Measurements from ENCODE around the gene DNLZ. TPM values are rescaled to one million over a fixed set of nuclear protein-coding genes. Genes with fewer than 3 reads are reported as not detected.

DNLZ gene
- total and polyA plus RNA-seq, 9 of the 15 experiments (the other 6 are each of a cell fraction or from before 2014, with no cell fraction given) = 0.17 to 44.6 (median 3.4) TPM

DNA sequence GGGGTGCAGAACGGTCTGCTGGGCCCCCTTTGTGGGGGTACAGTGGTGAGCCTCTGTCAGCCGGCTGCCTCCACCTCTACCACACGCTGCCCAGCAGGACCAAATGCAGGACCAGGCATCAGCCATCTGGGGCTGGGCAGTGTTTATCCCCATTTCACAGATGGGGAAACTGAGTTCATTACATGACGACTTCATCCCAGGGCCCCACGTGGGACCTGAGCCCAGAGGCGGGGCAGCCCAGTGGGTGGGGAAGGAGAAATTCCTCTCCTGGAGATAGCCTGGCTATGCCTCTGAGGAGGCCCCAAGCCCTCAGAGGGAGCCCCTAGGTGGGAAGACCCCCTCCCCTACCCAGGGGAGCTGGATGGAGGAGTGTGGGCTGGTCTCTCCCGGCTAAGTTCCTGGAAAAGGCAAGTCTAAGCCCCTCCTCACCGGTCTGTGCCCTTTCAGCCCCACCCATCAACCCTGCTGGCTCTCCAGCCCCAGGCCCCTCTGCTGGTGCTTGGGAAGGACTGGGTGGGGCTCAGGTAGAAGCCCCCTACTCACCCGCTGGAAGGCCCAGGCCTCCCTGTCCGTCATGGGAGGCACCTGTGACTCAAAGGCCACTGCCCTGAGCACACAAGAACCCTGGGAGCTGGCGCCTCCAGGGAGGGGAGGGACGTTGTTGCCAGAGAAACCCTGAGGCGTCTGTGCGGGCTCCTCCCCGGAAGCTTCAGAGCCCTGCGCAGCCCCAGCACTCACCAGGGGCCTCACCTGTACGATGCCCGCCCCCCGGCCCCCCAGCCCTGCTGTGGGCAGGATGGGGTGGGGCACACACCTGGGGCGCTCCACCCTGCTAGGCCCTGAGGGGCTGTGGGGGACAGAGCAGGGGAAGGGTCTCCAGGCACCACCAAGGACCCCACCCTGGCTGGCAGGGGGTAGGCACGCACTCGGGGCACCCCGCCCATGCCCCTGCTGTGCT lies 52.2 kb downstream of the DNLZ start (continued):
- TF ChIP-seq, protein P1, sequence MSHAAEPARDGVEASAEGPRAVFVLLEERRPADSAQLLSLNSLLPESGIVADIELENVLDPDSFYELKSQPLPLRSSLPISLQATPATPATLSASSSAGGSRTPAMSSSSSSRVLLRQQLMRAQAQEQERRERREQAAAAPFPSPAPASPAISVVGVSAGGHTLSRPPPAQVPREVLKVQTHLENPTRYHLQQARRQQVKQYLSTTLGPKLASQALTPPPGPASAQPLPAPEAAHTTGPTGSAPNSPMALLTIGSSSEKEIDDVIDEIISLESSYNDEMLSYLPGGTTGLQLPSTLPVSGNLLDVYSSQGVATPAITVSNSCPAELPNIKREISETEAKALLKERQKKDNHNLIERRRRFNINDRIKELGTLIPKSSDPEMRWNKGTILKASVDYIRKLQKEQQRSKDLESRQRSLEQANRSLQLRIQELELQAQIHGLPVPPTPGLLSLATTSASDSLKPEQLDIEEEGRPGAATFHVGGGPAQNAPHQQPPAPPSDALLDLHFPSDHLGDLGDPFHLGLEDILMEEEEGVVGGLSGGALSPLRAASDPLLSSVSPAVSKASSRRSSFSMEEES (CRISPR knock-in tag; IDR thresholded peaks at IDR 0.05) = no peak
- TF ChIP-seq TAF15 (IDR thresholded peaks at IDR 0.05; ENCODE audit: low read depth, low read length) (no peak), KDM1A (IDR thresholded peaks at IDR 0.05) (peak; percentile 16 to 58; a peak in 1 of 4 replicates), ZBTB7A (IDR thresholded peaks at IDR 0.05; ENCODE audit: borderline replicate concordance, control insufficient read depth, low read depth, low read length) (peak; percentile 33; the same call in 1 of the 2 replicates), PHB (CRISPR knock-in tag; IDR thresholded peaks at IDR 0.05) (no peak), ETV1 (tag; conservative IDR thresholded peaks at IDR 0.05; ENCODE audit: low read depth) (peak; percentile 25; the same call in 1 of the 2 replicates), HLTF (IDR thresholded peaks at IDR 0.05) (no peak)
- TF ChIP-seq, protein P2, sequence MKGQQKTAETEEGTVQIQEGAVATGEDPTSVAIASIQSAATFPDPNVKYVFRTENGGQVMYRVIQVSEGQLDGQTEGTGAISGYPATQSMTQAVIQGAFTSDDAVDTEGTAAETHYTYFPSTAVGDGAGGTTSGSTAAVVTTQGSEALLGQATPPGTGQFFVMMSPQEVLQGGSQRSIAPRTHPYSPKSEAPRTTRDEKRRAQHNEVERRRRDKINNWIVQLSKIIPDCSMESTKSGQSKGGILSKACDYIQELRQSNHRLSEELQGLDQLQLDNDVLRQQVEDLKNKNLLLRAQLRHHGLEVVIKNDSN (CRISPR knock-in tag; IDR thresholded peaks at IDR 0.05) = peak; percentile 42; the same call in 1 of the 2 replicates
- TF ChIP-seq, protein P3, sequence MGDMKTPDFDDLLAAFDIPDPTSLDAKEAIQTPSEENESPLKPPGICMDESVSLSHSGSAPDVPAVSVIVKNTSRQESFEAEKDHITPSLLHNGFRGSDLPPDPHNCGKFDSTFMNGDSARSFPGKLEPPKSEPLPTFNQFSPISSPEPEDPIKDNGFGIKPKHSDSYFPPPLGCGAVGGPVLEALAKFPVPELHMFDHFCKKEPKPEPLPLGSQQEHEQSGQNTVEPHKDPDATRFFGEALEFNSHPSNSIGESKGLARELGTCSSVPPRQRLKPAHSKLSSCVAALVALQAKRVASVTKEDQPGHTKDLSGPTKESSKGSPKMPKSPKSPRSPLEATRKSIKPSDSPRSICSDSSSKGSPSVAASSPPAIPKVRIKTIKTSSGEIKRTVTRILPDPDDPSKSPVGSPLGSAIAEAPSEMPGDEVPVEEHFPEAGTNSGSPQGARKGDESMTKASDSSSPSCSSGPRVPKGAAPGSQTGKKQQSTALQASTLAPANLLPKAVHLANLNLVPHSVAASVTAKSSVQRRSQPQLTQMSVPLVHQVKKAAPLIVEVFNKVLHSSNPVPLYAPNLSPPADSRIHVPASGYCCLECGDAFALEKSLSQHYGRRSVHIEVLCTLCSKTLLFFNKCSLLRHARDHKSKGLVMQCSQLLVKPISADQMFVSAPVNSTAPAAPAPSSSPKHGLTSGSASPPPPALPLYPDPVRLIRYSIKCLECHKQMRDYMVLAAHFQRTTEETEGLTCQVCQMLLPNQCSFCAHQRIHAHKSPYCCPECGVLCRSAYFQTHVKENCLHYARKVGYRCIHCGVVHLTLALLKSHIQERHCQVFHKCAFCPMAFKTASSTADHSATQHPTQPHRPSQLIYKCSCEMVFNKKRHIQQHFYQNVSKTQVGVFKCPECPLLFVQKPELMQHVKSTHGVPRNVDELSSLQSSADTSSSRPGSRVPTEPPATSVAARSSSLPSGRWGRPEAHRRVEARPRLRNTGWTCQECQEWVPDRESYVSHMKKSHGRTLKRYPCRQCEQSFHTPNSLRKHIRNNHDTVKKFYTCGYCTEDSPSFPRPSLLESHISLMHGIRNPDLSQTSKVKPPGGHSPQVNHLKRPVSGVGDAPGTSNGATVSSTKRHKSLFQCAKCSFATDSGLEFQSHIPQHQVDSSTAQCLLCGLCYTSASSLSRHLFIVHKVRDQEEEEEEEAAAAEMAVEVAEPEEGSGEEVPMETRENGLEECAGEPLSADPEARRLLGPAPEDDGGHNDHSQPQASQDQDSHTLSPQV (IDR thresholded peaks at IDR 0.05) = no peak
- TF ChIP-seq, protein P4, sequence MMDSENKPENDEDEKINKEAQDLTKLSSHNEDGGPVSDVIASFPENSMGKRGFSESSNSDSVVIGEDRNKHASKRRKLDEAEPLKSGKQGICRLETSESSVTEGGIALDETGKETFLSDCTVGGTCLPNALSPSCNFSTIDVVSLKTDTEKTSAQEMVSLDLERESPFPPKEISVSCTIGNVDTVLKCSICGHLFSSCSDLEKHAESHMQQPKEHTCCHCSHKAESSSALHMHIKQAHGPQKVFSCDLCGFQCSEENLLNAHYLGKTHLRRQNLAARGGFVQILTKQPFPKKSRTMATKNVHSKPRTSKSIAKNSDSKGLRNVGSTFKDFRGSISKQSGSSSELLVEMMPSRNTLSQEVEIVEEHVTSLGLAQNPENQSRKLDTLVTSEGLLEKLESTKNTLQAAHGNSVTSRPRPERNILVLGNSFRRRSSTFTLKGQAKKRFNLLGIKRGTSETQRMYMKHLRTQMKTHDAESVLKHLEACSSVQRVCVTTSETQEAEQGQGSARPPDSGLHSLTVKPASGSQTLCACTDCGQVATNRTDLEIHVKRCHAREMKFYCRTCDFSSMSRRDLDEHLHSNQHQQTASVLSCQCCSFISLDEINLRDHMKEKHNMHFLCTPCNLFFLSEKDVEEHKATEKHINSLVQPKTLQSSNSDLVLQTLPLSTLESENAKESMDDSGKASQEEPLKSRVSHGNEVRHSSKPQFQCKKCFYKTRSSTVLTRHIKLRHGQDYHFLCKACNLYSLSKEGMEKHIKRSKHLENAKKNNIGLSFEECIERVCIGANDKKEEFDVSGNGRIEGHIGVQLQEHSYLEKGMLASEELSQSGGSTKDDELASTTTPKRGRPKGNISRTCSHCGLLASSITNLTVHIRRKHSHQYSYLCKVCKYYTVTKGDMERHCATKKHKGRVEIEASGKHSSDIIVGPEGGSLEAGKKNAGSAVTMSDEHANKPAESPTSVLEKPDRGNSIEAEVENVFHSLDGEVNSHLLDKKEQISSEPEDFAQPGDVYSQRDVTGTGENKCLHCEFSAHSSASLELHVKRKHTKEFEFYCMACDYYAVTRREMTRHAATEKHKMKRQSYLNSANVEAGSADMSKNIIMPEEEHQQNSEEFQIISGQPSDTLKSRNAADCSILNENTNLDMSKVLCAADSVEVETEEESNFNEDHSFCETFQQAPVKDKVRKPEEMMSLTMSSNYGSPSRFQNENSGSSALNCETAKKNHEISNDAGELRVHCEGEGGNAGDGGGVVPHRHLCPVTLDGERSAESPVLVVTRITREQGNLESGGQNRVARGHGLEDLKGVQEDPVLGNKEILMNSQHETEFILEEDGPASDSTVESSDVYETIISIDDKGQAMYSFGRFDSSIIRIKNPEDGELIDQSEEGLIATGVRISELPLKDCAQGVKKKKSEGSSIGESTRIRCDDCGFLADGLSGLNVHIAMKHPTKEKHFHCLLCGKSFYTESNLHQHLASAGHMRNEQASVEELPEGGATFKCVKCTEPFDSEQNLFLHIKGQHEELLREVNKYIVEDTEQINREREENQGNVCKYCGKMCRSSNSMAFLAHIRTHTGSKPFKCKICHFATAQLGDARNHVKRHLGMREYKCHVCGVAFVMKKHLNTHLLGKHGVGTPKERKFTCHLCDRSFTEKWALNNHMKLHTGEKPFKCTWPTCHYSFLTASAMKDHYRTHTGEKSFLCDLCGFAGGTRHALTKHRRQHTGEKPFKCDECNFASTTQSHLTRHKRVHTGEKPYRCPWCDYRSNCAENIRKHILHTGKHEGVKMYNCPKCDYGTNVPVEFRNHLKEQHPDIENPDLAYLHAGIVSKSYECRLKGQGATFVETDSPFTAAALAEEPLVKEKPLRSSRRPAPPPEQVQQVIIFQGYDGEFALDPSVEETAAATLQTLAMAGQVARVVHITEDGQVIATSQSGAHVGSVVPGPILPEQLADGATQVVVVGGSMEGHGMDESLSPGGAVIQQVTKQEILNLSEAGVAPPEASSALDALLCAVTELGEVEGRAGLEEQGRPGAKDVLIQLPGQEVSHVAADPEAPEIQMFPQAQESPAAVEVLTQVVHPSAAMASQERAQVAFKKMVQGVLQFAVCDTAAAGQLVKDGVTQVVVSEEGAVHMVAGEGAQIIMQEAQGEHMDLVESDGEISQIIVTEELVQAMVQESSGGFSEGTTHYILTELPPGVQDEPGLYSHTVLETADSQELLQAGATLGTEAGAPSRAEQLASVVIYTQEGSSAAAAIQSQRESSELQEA (IDR thresholded peaks at IDR 0.05; ENCODE audit: low read depth) = no peak

Measured in K562 (cell line).